ENCODE data around the gene DNAJB6. TPM values are rescaled to one million over a fixed set of nuclear protein-coding genes. Genes with fewer than 3 reads are reported as not detected.

Gene DNAJB6
- polyA plus RNA-seq, 1 experiment: 105 TPM

- H3K36me3 ChIP-seq (ENCODE audit: control insufficient read depth, insufficient read depth, low read length): no peaks in the 10 kb centered on the region
- ChIA-PET CTCF (interaction anchor here (0.6 to 2.4 kb wide), 3 partner anchors 24 to 1187 kb away, joined by 3 to 6 read pairs (median 3); no protein-coding TSS in a partner anchor), POLR2A (no interaction called here)
- no peak for DNase-seq (ENCODE audit: low read depth)
- TF ChIP-seq CTCF (IDR thresholded peaks at IDR 0.05; ENCODE audit: insufficient read depth, low read depth, low read length): no peak
- H3K27me3 ChIP-seq (ENCODE audit: control insufficient read depth, insufficient read depth, low read length): no peaks in the 10 kb centered on the region
- H3K4me3 ChIP-seq (ENCODE audit: low read depth, low read length): no peak overlapping the region
Measured at GRCh38 chr7:157430721-157431120, 93.9 kb downstream of the DNAJB6 start.

- no peak for DNase-seq (ENCODE audit: low read depth)
- POLR2A ChIA-PET: no interaction called here
Measured at GRCh38 chr7:157431173-157431950, 94.6 kb downstream of the DNAJB6 start.

GRCh38 chr7:157431951-157432540 lies 95.2 kb downstream of the DNAJB6 start:
- DNase-seq (ENCODE audit: low read depth): no peak
- H3K36me3 ChIP-seq (ENCODE audit: control insufficient read depth, insufficient read depth, low read length): no peaks in the 10 kb centered on the region
- no peaks in the 10 kb centered on the region for H3K27me3 ChIP-seq (ENCODE audit: control insufficient read depth, insufficient read depth, low read length)
- no peak overlapping the region for H3K4me3 ChIP-seq (ENCODE audit: low read depth, low read length)
- CTCF ChIA-PET: interaction anchor here (0.6 to 2.4 kb wide), 11 partner anchors 11 to 323 kb away, joined by 3 to 7 read pairs (median 4); no protein-coding TSS in a partner anchor
- TF ChIP-seq CTCF (IDR thresholded peaks at IDR 0.05; ENCODE audit: insufficient read depth, low read depth, low read length): no peak
- POLR2A ChIA-PET: no interaction called here

More at GRCh38 chr7:157431173-157431950, 94.6 kb downstream of the DNAJB6 start:
- TF ChIP-seq CTCF (IDR thresholded peaks at IDR 0.05; ENCODE audit: insufficient read depth, low read depth, low read length): no peak
- Histone ChIP-seq H3K4me3 (ENCODE audit: low read depth, low read length) (no peak overlapping the region), H3K27me3 (ENCODE audit: control insufficient read depth, insufficient read depth, low read length) (no peaks in the 10 kb centered on the region), H3K36me3 (ENCODE audit: control insufficient read depth, insufficient read depth, low read length) (no peaks in the 10 kb centered on the region)
- CTCF ChIA-PET: interaction anchor here (0.6 to 2.4 kb wide), 4 partner anchors 10 to 1186 kb away, joined by 3 to 6 read pairs (median 4); no protein-coding TSS in a partner anchor

- peak; percentile 31 for DNase-seq (ENCODE audit: low read depth)
- CTCF ChIA-PET: interaction anchor here (0.6 to 2.4 kb wide), 12 partner anchors 11 to 322 kb away, joined by 3 to 7 read pairs (median 4); no protein-coding TSS in a partner anchor
- peak overlapping the region; percentile 21 for H3K4me3 ChIP-seq (ENCODE audit: low read depth, low read length)
- H3K36me3 ChIP-seq (ENCODE audit: control insufficient read depth, insufficient read depth, low read length): no peaks in the 10 kb centered on the region
- no peak for TF ChIP-seq CTCF (IDR thresholded peaks at IDR 0.05; ENCODE audit: insufficient read depth, low read depth, low read length)
- H3K27me3 ChIP-seq (ENCODE audit: control insufficient read depth, insufficient read depth, low read length): no peaks in the 10 kb centered on the region
- POLR2A ChIA-PET: no interaction called here
Measured at GRCh38 chr7:157432541-157432956, 95.7 kb downstream of the DNAJB6 start.

DNA sequence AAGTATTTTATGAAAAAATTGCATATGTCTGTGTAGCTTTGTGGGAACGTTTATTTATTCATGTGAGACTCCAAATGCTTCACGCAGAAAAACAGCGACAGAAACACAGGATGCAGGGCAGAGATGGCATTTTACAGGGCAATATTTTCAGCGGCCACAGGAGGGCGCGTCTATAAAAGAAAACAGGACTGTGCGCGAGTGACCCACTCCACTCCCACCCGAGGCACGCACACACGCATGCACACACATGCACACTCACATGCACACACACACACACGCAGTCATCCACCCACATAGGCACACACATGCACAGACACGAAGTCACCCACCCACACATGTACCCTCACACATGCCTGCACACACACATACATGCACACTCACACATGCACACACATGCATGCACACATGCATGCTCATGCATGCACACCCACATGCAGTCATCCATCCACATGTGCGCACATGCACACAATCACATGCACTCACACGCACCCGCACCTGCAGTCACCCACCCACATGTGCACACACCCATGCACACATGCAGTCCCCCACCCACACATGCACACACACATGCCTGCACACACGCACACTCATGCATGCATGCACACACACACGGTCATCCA lies 96.3 kb downstream of the DNAJB6 start:
- Histone ChIP-seq H3K27me3 (ENCODE audit: control insufficient read depth, insufficient read depth, low read length) (no peaks in the 10 kb centered on the region), H3K4me3 (ENCODE audit: low read depth, low read length) (peak overlapping the region; percentile 21), H3K36me3 (ENCODE audit: control insufficient read depth, insufficient read depth, low read length) (no peaks in the 10 kb centered on the region)
- ChIA-PET CTCF (interaction anchor here (0.6 to 2.4 kb wide), 12 partner anchors 11 to 322 kb away, joined by 3 to 7 read pairs (median 4); no protein-coding TSS in a partner anchor), POLR2A (no interaction called here)
- TF ChIP-seq CTCF (IDR thresholded peaks at IDR 0.05; ENCODE audit: insufficient read depth, low read depth, low read length): peak; percentile 77
- DNase-seq (ENCODE audit: low read depth): no peak

All from BJ (cell line).